ENCODE data around the gene BACH2.

The BACH2 gene

GRCh38 chr6:90020746-90021145 is 275.9 kb downstream of the BACH2 start:
- DNase-seq = no peak

DNA sequence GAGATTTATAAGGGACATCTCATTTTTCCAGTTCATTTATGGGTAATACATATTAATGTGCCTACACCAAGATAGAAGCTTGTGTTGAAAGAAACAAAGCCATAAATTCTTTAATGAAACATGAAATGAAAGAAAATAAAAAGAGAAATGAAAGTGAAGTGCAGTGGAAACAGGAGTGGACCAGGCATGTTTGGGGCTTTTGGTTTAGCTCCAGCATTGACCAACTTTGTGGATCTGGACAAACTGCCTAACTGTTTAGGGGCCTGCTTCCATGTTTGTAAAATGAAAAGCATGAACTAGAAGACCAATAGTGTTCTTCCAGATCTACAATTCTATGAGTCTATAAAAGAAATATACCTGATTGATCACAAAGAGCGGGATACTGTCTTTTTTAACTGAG is 277.4 kb downstream of the BACH2 start:
- no peak for DNase-seq

DNA sequence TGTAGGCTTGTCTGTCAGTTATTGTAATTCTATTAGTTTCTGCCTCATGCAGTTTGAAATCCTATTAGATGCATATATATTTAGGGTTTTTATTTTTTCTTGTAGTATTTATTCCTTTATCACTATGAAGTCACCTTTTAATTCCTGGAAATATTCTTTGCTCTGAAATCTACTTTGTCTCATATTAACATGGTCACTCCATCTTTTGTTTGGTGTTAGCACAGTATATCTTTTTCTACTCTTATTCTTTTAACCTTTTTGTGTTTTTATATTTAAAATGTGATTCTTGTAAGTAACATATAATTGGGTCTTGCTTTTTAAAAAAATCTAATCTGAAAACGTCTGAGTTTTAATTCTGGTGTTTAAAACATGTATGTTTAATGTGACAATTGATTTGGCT is 280.8 kb downstream of the BACH2 start:
- no peak for DNase-seq

GRCh38 chr6:90008908-90009501 is 287.6 kb downstream of the BACH2 start:
- no peak for DNase-seq

DNA sequence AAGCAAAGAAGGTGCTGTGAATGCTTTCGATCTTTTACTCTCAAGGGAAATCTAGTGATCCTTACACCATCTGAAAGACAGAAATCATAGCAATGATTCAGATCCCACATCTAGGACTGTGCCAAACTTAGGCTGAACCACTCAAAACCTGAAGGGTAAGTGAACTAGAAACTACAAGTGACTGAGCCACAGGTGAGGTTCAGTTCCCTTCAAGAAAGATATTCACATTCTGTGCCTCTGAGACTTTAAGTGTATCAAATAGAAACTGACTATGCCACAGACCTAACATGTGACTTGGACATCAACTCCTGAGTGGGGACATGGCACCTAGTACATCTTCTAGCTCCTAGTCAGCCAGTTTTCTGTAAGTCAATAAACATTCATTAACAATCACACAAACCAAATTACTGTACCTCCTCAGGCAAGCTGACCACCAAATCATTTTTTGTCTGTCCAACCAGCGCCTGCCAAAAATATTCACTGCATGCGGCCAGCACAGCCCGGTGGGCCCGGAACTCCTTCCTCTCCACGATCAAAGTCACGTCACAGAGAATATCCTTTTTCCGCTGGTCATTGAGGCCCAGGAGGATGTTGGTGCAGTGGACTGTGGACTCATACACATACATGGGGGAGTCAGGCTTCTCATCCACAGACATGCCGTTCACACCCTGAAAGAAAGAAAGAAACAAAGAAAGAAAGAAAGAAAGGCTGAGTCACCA is 288.3 kb downstream of the BACH2 start:
- DNase-seq = no peak

- peak; percentile 10 to 87 (median 62) for DNase-seq
Observed at GRCh38 chr6:90005048-90005827, 291.4 kb downstream of the BACH2 start.

GRCh38 chr6:90004511-90004910 is 292.1 kb downstream of the BACH2 start:
- DNase-seq = peak in 1 of 3 experiments; percentile 22

DNA sequence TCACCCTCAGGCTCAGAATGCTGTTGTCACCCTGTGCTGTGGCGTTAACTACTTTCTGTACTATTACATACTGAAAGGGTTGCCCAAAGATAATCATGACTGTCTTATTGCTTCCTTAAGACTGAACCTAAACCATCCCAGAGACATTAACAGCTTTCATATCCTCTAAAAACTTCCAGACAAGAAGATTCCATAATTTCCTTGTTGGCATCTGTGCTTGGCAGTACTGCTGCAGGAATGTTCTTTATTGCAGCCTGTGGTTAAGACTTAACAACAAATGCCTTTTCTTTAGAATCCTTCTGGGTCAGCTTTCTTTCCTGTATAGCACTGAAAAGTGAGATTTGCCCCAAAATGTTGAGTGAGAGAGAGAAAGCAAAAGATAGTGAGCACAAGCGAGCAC is 292.7 kb downstream of the BACH2 start:
- DNase-seq = no peak

DNA sequence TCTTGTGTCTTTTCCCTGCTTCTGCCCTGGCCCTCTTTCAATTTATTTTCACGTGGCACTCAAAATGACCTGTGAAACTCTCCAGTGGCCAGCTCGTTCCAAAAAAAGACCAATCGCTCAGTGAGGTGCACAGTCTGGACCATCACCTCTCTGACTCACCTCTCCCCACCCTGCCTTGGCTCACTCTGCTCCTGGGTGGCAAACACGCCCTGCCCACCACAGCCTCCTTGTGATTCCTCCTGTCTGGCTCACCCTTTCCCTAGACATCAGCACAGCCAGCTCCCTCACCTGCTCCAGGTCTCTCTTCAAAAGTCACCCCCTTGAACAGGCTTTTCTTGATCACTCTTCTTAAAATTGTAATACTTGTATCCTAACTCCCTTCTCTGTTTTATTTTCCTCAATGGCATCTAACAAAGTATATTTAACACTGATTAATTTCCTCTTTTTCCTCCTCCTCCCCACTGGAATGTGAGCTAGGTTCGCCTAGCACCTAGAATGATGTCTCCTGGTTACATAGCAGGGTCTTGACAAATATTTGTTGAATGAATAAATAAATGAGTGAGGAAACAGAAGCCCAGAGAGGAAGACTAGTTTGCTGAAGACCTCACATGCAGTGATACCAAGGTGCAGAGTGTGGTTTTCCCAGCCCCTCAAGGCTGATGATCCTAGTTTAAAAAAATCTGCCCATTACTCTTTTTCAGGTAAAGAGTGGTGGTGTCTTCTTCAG is 293.4 kb downstream of the BACH2 start:
- DNase-seq = no peak

- peak in 1 of 3 experiments; percentile 22 for DNase-seq
Observed at GRCh38 chr6:90000864-90001731, 295.5 kb downstream of the BACH2 start.

DNA sequence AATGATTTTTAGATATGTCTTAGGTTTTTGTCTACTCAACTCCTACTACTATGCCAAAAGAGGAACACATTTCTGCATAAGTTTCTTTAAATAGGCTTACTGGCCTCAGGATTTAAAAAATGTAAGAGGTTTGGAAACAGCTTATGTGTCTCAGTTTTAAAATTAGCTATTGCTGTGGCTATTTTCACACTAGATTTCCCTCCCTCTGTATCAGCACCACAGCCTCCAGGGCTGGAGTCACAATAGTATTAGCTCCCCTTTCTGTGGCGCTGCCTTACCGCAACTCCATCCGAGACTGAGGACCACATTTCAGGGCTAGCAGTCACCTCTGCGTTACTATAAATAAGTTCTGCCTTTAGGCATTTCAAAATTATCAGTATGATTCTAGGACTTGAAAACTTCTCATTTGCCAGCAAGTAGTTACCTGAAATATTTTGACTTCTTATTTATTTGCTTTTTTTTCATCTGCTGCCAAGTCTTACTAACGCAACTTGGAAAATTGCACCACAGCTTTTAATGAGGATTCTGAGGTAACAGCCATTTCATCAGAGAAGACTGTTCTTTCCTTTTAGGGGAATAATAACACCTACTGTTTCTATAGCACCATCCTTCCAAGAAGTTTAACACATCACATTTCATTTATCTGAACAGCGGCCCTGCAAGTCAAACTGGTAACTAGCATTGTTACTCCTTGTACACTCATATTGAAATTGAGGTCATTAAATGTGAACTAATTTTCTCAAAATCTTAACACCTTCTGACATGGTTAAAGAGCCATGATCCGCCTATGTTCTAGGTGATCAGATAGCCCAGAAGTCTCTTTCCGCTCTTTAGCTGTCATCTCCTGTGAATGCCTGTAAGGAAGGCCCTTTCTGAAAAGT is 296.5 kb downstream of the BACH2 start:
- peak in 1 of 3 experiments; percentile 26 for DNase-seq

GRCh38 chr6:89999154-89999553 is 297.5 kb downstream of the BACH2 start:
- peak; percentile 76 to 97 (median 95) for DNase-seq

DNA sequence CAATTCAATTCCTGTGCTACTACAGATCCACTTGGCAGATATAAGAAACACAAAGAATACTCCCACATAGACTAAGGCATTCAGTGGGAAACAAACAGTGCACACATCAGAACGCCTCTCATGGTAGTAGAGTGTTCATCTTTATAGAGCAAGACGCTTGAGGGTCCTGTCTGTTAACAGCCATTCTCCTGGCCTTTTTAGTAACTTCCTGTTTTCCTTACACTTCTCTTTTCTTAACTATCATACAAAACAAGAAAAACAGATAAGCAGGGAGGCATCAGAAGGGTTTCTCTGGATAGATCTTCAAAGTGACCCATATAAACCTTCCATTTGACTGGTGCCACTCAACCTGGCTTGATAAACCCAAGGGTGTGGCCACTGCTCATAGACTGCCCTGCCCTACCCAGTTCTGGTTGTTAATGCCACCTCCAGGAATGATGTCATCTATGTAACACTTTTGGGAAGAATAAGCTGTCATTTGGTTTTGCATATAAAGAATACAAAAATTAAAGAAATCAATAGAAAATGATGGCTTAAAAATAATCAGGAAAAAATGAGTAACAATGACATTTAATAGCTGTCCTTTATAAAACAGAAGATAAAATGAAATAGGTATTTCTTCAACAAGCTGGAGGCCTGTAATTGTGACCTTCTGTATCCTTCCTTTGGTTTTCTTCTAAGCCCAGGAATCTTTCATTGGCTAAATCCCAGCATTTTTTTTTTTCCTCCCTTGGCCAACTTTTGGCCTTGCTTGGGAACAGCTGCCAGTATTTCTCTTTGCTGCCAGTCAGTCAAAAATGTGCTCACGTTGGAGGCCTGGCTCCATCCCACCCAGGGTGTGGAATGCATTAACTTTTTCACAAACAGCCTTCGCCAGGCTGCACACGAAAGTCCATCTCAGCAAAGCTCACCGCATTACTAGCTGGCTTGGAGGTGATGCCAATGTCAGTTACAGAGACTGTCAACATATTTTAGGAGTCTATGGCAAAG is 298.9 kb downstream of the BACH2 start:
- DNase-seq = no peak

GRCh38 chr6:89993411-89993810 is 303.2 kb downstream of the BACH2 start:
- no peak for DNase-seq

DNA sequence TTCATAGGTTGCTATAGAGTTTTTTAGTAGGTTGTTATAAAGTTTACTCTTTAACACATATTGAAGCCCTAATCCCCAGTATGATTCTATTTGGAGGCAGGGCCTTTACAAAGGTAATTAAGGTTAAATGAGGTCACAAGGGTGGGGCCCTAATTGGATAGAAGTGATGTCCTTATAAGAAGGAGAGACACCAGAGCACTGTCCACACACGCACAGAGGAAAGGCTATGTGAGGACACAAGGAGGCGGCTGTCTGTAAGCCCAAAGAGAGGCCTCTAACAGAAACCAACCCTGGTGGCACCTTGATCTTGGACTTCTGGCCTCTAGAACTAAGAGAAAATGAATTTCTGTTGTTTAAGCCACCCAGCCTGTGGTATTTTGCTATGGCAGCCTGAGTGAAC is 303.8 kb downstream of the BACH2 start:
- DNase-seq = no peak

- DNase-seq = no peak
Observed at GRCh38 chr6:89989742-89990141, 306.9 kb downstream of the BACH2 start.

GRCh38 chr6:89987830-89988229 is 308.8 kb downstream of the BACH2 start:
- no peak for DNase-seq

DNA sequence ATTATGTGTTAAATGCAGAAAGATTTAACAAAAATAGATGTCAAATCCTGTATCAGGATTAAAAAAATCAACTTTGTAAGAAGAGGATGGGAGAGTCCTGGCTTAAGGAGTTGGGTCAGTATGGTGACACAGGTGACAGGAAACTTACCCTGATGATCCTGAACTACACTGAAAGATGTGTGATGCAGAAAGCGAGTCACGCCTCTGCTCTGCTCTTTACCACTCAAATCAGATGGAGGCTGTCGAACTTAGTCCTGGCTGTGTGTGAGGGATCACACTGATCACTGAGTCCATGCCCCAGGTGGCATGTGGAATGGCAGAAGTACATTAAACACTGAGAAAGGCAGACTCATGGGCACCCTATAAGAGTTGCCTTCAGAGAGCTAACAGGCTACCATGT is 309.5 kb downstream of the BACH2 start:
- no peak for DNase-seq

GRCh38 chr6:89986650-89987074 is 310.0 kb downstream of the BACH2 start:
- peak in 2 of 3 experiments; percentile 8 to 72 for DNase-seq

Measured in NCI-H1417 (cell line).